Dendritic cell treated with granulocyte-macrophage colony-stimulating factor and Interleukin-4, amounts not matched to agents 40 ng/mL and 50 ng/mL, for 4 days (primary cell): ENCODE measurements around the gene IFNLR1.

Source experiments
- H3K27ac Mint-ChIP-seq: one replicate; pipeline ENCODE4 v1.8.0; 2022; ENCODE audit warnings: mild to moderate bottlenecking, mixed read lengths
- H3K27me3 Mint-ChIP-seq: one replicate; pipeline ENCODE4 v1.8.0; 2022; ENCODE audit warnings: mild to moderate bottlenecking, mixed read lengths
- H3K36me3 Mint-ChIP-seq: one replicate; pipeline ENCODE4 v1.8.0; 2022; ENCODE audit warnings: low read depth, mixed read lengths
- H3K4me1 Mint-ChIP-seq: one replicate; pipeline ENCODE4 v1.8.0; 2022; ENCODE audit warnings: low read depth, mixed read lengths
- H3K4me3 Mint-ChIP-seq: one replicate; pipeline ENCODE4 v1.8.0; 2022; ENCODE audit warnings: mild to moderate bottlenecking, moderate library complexity, mixed read lengths
- H3K9me3 Mint-ChIP-seq: one replicate; pipeline ENCODE4 v1.8.0; 2022; ENCODE audit warnings: mixed read lengths
- intact Hi-C: fragments of 100-400 bp; cut with micrococcal nuclease; formaldehyde crosslinking; loops from one replicate; pipeline ENCODE4 v1.15.0; 2022

The IFNLR1 gene

GRCh38 chr1:24125456-24125855 lies 61.6 kb downstream of the IFNLR1 start:
- Mint-ChIP-seq H3K4me3 (no peak overlapping the region), H3K27ac (no peak overlapping the region), H3K36me3 (no peaks in the 10 kb centered on the region), H3K4me1 (peaks cover 5% of the 10 kb centered on the region), H3K9me3 (peaks cover 7% of the 10 kb centered on the region), H3K27me3 (peaks cover 3% of the 10 kb centered on the region)
- intact Hi-C loops = no loop called here

- H3K4me3 Mint-ChIP-seq = no peak overlapping the region
- H3K36me3 Mint-ChIP-seq = no peaks in the 10 kb centered on the region
- peaks cover 5% of the 10 kb centered on the region for H3K4me1 Mint-ChIP-seq
- intact Hi-C loops = no loop called here
- no peak overlapping the region for H3K27ac Mint-ChIP-seq
- peaks cover 7% of the 10 kb centered on the region for H3K9me3 Mint-ChIP-seq
- H3K27me3 Mint-ChIP-seq = peaks cover 3% of the 10 kb centered on the region
Observed at GRCh38 chr1:24124980-24125379, 62.1 kb downstream of the IFNLR1 start.

GRCh38 chr1:24123611-24124010 lies 63.5 kb downstream of the IFNLR1 start:
- no peaks in the 10 kb centered on the region for H3K9me3 Mint-ChIP-seq
- intact Hi-C loops = no loop called here
- no peaks in the 10 kb centered on the region for H3K27me3 Mint-ChIP-seq
- no peak overlapping the region for H3K27ac Mint-ChIP-seq
- no peaks in the 10 kb centered on the region for H3K36me3 Mint-ChIP-seq
- H3K4me3 Mint-ChIP-seq = no peak overlapping the region
- peaks cover 5% of the 10 kb centered on the region for H3K4me1 Mint-ChIP-seq

GRCh38 chr1:24122776-24123175 lies 64.3 kb downstream of the IFNLR1 start:
- intact Hi-C loops = no loop called here
- no peak overlapping the region for H3K27ac Mint-ChIP-seq
- no peaks in the 10 kb centered on the region for H3K36me3 Mint-ChIP-seq
- H3K27me3 Mint-ChIP-seq = peaks cover under 1% of the 10 kb centered on the region
- no peak overlapping the region for H3K4me3 Mint-ChIP-seq
- peaks cover 5% of the 10 kb centered on the region for H3K4me1 Mint-ChIP-seq
- H3K9me3 Mint-ChIP-seq = no peaks in the 10 kb centered on the region

- no peak overlapping the region for H3K4me3 Mint-ChIP-seq
- intact Hi-C loops = no loop called here
- H3K36me3 Mint-ChIP-seq = no peaks in the 10 kb centered on the region
Observed at GRCh38 chr1:24121406-24121805, 65.7 kb downstream of the IFNLR1 start.

GRCh38 chr1:24120965-24121364 lies 66.1 kb downstream of the IFNLR1 start:
- Mint-ChIP-seq H3K27me3 (peaks cover 6% of the 10 kb centered on the region), H3K9me3 (no peaks in the 10 kb centered on the region), H3K4me3 (no peak overlapping the region), H3K27ac (no peak overlapping the region), H3K4me1 (peaks cover 2% of the 10 kb centered on the region), H3K36me3 (no peaks in the 10 kb centered on the region)
- intact Hi-C loops = no loop called here

More at GRCh38 chr1:24121406-24121805, 65.7 kb downstream of the IFNLR1 start:
- Mint-ChIP-seq H3K9me3 (no peaks in the 10 kb centered on the region), H3K27ac (no peak overlapping the region), H3K27me3 (peaks cover 3% of the 10 kb centered on the region), H3K4me1 (peaks cover 5% of the 10 kb centered on the region)

GRCh38 chr1:24119859-24120756 lies 67.0 kb downstream of the IFNLR1 start:
- Mint-ChIP-seq H3K36me3 (no peaks in the 10 kb centered on the region), H3K4me3 (no peak overlapping the region), H3K27me3 (peaks cover 8% of the 10 kb centered on the region), H3K27ac (no peak overlapping the region), H3K9me3 (no peaks in the 10 kb centered on the region), H3K4me1 (no peaks in the 10 kb centered on the region)
- intact Hi-C loops = no loop called here

- H3K27ac Mint-ChIP-seq = no peak overlapping the region
- no peak overlapping the region for H3K4me3 Mint-ChIP-seq
- no peaks in the 10 kb centered on the region for H3K9me3 Mint-ChIP-seq
- no peaks in the 10 kb centered on the region for H3K36me3 Mint-ChIP-seq
- intact Hi-C loops = no loop called here
- H3K4me1 Mint-ChIP-seq = no peaks in the 10 kb centered on the region
- H3K27me3 Mint-ChIP-seq = peaks cover 8% of the 10 kb centered on the region
Observed at GRCh38 chr1:24119489-24119858, 67.6 kb downstream of the IFNLR1 start.

GRCh38 chr1:24118410-24119242 lies 68.5 kb downstream of the IFNLR1 start:
- H3K36me3 Mint-ChIP-seq = no peaks in the 10 kb centered on the region

GRCh38 chr1:24117722-24118409 lies 69.2 kb downstream of the IFNLR1 start:
- H3K9me3 Mint-ChIP-seq = no peaks in the 10 kb centered on the region

More at GRCh38 chr1:24118410-24119242, 68.5 kb downstream of the IFNLR1 start:
- intact Hi-C loops = no loop called here
- Mint-ChIP-seq H3K27me3 (peaks cover 13% of the 10 kb centered on the region), H3K9me3 (no peaks in the 10 kb centered on the region), H3K27ac (no peak overlapping the region), H3K4me1 (no peaks in the 10 kb centered on the region), H3K4me3 (no peak overlapping the region)

GRCh38 chr1:24117132-24117531 lies 70.0 kb downstream of the IFNLR1 start:
- Mint-ChIP-seq H3K27ac (no peak overlapping the region), H3K4me1 (peaks cover 5% of the 10 kb centered on the region), H3K9me3 (no peaks in the 10 kb centered on the region), H3K27me3 (peaks cover 25% of the 10 kb centered on the region), H3K4me3 (no peak overlapping the region), H3K36me3 (no peaks in the 10 kb centered on the region)
- intact Hi-C loops = no loop called here

More at GRCh38 chr1:24117722-24118409, 69.2 kb downstream of the IFNLR1 start:
- Mint-ChIP-seq H3K36me3 (no peaks in the 10 kb centered on the region), H3K27me3 (peaks cover 17% of the 10 kb centered on the region), H3K27ac (no peak overlapping the region), H3K4me1 (no peaks in the 10 kb centered on the region), H3K4me3 (no peak overlapping the region)
- intact Hi-C loops = no loop called here

- Mint-ChIP-seq H3K27ac (no peak overlapping the region), H3K27me3 (peaks cover 36% of the 10 kb centered on the region), H3K36me3 (no peaks in the 10 kb centered on the region), H3K9me3 (no peaks in the 10 kb centered on the region), H3K4me1 (peaks cover 9% of the 10 kb centered on the region), H3K4me3 (no peak overlapping the region)
- intact Hi-C loops = no loop called here
Observed at GRCh38 chr1:24114753-24115152, 72.3 kb downstream of the IFNLR1 start.

- Mint-ChIP-seq H3K9me3 (no peaks in the 10 kb centered on the region), H3K36me3 (no peaks in the 10 kb centered on the region), H3K27ac (no peak overlapping the region), H3K4me3 (no peak overlapping the region), H3K4me1 (peaks cover 9% of the 10 kb centered on the region), H3K27me3 (peaks cover 36% of the 10 kb centered on the region)
- intact Hi-C loops = no loop called here
Observed at GRCh38 chr1:24113641-24114033, 73.5 kb downstream of the IFNLR1 start.
